Myocyte (in vitro differentiated cells): Measurements from ENCODE around the gene CAMSAP1. TPM values are rescaled to one million over a fixed set of nuclear protein-coding genes. Genes with fewer than 3 reads are reported as not detected.

Source experiments
- DNase-seq: peaks from one replicate; pipeline ENCODE4 v3.0.0-alpha.2; 2012; ENCODE audit warnings: low read depth
- total RNA-seq: library from RNA; depleted of rRNA; stranded (reverse); fragments of >200 nt; gene quantifications from 2 replicates; pipeline ENCODE4 v1.2.3, GENCODE V29; 2014

CAMSAP1 gene
- total RNA-seq, 1 donor from 2014 or later: 57.8 TPM

DNA sequence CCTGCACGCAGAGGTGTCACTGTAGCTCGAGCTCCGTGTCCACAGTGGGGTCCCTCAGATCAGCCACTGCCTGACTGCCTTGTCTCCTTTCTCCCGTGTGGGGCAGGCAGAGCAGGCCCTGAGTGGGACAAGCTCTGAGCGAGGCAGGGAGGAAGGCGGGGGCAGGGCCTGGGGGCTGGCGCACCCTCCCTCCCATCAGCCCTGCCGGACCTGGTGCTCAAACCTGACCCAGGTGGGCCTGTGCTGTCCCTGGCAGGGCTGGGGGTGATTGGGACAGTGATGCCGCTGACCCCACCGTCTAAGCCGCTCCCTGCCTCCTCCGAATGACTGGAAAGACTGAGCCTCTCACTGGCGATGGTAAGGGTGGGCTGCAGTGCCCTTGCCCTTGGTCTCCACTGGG is 144.4 kb downstream of the CAMSAP1 start:
- no peak for DNase-seq

DNA sequence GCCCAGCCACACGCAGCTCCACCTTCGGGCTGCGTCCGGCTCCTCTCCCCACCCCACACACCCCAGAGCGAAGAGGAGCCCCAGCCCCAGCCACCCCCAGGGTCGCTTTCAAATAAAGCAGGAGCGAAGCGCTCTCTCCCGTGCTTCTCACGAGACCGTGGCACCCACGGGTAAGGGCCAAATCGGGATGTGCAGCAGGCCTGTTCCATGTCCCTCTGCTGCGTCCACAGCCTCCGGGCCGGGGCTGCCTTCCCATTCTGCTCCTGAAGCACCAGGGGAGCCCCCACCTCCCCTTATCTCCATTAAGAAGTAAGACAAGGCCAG is 145.5 kb downstream of the CAMSAP1 start:
- DNase-seq: no peak

DNA sequence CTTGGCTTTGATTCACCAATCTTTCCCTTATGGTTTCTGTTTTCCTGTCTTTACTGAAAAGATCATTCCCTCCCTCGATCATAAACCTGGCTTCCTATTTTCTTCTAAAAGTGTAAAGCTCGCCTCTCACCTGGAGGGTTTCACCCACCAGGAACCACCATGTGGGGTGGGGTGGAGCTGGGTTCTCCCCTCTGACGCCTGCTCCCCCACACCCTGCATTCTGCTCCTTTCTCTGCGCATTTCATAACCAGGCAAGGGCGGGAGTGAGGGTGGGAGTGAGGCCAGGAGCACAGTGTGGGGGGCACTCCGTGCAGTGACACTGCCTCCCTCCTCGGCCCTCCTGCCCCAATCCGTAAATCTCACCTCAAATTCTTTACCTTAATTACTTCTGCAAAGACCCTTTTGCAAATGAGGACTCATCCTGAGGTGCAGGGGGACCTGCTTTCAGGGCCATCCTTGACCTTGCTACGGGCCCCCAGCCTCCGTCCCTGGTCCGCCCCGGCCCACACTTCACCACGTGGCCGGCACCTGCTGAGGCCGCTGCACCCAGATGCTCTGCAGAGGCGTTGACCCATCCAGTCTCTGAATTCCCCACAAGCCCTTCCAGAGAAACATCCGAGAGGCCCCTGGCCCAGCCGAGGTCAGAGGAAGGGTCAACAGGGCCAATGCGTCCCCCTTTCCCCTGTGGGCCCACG is 146.0 kb downstream of the CAMSAP1 start:
- no peak for DNase-seq

DNA sequence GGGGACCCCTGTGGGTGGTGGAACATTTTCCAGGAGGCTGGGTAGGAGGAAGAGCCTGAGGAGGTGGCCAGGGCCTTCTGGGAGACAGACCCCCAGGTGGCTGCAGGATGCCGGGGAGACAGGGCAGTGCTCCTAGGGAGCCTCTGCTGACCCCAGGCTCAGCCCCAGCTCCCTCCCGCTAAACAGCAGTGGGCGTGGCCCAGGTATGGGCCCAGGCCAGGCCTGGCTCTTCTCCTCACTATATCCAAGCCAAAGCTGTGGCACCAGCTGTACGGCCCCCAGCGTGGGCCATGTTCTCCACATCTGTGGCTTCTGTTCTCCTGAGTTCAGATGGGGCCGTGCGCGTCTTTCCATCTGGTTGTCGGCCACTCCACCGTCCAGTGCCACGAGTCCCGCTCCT is 146.9 kb downstream of the CAMSAP1 start:
- no peak for DNase-seq

- DNase-seq: no peak
Observed at GRCh38 chr9:135759676-135760300, 147.6 kb downstream of the CAMSAP1 start.

DNA sequence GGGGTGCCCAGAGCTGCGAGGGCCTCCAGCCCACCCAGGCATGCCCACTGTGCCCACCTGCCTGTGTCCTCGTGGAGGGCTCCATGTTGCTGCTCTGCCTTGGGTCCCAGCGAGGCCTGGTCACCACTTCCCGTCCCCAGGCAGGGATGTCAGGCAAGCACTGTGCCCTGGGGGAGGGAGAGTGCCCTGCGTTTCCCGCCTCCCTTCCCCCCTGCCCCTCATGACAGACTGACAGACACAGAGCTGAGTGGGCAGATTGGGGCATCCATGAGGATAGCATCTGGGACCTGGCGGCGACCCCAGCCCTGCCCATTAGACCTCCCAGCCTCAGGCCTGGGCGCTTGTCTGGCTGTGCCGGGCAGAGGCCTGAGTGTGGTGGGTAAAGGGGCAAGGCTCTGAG is 148.5 kb downstream of the CAMSAP1 start:
- no peak for DNase-seq

Other genes starting within 250 kb of the CAMSAP1 start
- gene LCN9, start 244.2 kb downstream of the CAMSAP1 start, total RNA-seq: not detected in 2 replicates
- not detected in 2 replicates for gene SOHLH1, start 208.1 kb downstream of the CAMSAP1 start, total RNA-seq
- gene KCNT1, start 205.4 kb downstream of the CAMSAP1 start, total RNA-seq: 0.08 and 0.16 TPM in 2 replicates
- 56.7 and 68.6 TPM in 2 replicates for gene UBAC1, start 53.8 kb upstream of the CAMSAP1 start, total RNA-seq
- 22.8 and 31.6 TPM in 2 replicates for gene NACC2, start 187.7 kb upstream of the CAMSAP1 start, total RNA-seq
- gene TMEM250, start 211.3 kb upstream of the CAMSAP1 start, total RNA-seq: 38.9 and 41.5 TPM in 2 replicates